ENCODE data around the gene DOCK1. TPM values are rescaled to one million over a fixed set of nuclear protein-coding genes. Genes with fewer than 3 reads are reported as not detected.
A peak's percentile ranks its signal among the peaks of the same experiment; 100 is the strongest.
"Not testable (repeated sequence)": the region's sequence is repeated elsewhere in the genome, so short reads cannot be mapped to it uniquely, and the experiment has no call there.

Gene DOCK1
- total RNA-seq, 1 donor from 2014 or later: 56.1 TPM

- no peak for DNase-seq (ENCODE audit: low spot score)
Observed at GRCh38 chr10:127275793-127276450, 370.7 kb downstream of the DOCK1 start.

GRCh38 chr10:127276794-127277462 lies 371.7 kb downstream of the DOCK1 start:
- DNase-seq (ENCODE audit: low spot score): no peak

- DNase-seq (ENCODE audit: low spot score): no peak
Observed at GRCh38 chr10:127278001-127278400, 372.8 kb downstream of the DOCK1 start.

GRCh38 chr10:127279334-127279774 lies 374.1 kb downstream of the DOCK1 start:
- no peak for DNase-seq (ENCODE audit: low spot score)

- no peak for DNase-seq (ENCODE audit: low spot score)
Observed at GRCh38 chr10:127280446-127280845, 375.2 kb downstream of the DOCK1 start.

GRCh38 chr10:127283017-127283416 lies 377.8 kb downstream of the DOCK1 start:
- no peak for DNase-seq (ENCODE audit: low spot score)

- no peak for DNase-seq (ENCODE audit: low spot score)
Observed at GRCh38 chr10:127283576-127283975, 378.3 kb downstream of the DOCK1 start.

GRCh38 chr10:127290850-127291249 lies 385.6 kb downstream of the DOCK1 start:
- no peak for DNase-seq (ENCODE audit: low spot score)

- no peak for DNase-seq (ENCODE audit: low spot score)
Observed at GRCh38 chr10:127291329-127291728, 386.1 kb downstream of the DOCK1 start.

- no peak for DNase-seq (ENCODE audit: low spot score)
Observed at GRCh38 chr10:127292888-127293287, 387.7 kb downstream of the DOCK1 start.

GRCh38 chr10:127293640-127294039 lies 388.4 kb downstream of the DOCK1 start:
- no peak for DNase-seq (ENCODE audit: low spot score)

- no peak for DNase-seq (ENCODE audit: low spot score)
Observed at GRCh38 chr10:127296696-127297095, 391.5 kb downstream of the DOCK1 start.

GRCh38 chr10:127298381-127298780 lies 393.2 kb downstream of the DOCK1 start:
- DNase-seq (ENCODE audit: low spot score): peak; percentile 33

GRCh38 chr10:127299192-127299591 lies 394.0 kb downstream of the DOCK1 start:
- DNase-seq (ENCODE audit: low spot score): not testable (repeated sequence)

- no peak for DNase-seq (ENCODE audit: low spot score)
Observed at GRCh38 chr10:127299956-127300689, 394.9 kb downstream of the DOCK1 start.

GRCh38 chr10:127300868-127301321 lies 395.7 kb downstream of the DOCK1 start:
- peak; percentile 12 for DNase-seq (ENCODE audit: low spot score)

- no peak for DNase-seq (ENCODE audit: low spot score)
Observed at GRCh38 chr10:127302343-127302742, 397.1 kb downstream of the DOCK1 start.

GRCh38 chr10:127303105-127303504 lies 397.9 kb downstream of the DOCK1 start:
- no peak for DNase-seq (ENCODE audit: low spot score)

- DNase-seq (ENCODE audit: low spot score): no peak
Observed at GRCh38 chr10:127303746-127304145, 398.5 kb downstream of the DOCK1 start.

- no peak for DNase-seq (ENCODE audit: low spot score)
Observed at GRCh38 chr10:127306479-127306878, 401.3 kb downstream of the DOCK1 start.

GRCh38 chr10:127307338-127307737 lies 402.1 kb downstream of the DOCK1 start:
- no peak for DNase-seq (ENCODE audit: low spot score)

- no peak for DNase-seq (ENCODE audit: low spot score)
Observed at GRCh38 chr10:127308031-127308430, 402.8 kb downstream of the DOCK1 start.

Data from umbilical cord (tissue), 2 donors.